ENCODE data around the gene CRTAC1. TPM values are rescaled to one million over a fixed set of nuclear protein-coding genes. Genes with fewer than 3 reads are reported as not detected.

Gene CRTAC1, protein sequence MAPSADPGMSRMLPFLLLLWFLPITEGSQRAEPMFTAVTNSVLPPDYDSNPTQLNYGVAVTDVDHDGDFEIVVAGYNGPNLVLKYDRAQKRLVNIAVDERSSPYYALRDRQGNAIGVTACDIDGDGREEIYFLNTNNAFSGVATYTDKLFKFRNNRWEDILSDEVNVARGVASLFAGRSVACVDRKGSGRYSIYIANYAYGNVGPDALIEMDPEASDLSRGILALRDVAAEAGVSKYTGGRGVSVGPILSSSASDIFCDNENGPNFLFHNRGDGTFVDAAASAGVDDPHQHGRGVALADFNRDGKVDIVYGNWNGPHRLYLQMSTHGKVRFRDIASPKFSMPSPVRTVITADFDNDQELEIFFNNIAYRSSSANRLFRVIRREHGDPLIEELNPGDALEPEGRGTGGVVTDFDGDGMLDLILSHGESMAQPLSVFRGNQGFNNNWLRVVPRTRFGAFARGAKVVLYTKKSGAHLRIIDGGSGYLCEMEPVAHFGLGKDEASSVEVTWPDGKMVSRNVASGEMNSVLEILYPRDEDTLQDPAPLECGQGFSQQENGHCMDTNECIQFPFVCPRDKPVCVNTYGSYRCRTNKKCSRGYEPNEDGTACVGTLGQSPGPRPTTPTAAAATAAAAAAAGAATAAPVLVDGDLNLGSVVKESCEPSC
- total RNA-seq: 1.3 and 3.4 TPM in 2 replicates

DNA sequence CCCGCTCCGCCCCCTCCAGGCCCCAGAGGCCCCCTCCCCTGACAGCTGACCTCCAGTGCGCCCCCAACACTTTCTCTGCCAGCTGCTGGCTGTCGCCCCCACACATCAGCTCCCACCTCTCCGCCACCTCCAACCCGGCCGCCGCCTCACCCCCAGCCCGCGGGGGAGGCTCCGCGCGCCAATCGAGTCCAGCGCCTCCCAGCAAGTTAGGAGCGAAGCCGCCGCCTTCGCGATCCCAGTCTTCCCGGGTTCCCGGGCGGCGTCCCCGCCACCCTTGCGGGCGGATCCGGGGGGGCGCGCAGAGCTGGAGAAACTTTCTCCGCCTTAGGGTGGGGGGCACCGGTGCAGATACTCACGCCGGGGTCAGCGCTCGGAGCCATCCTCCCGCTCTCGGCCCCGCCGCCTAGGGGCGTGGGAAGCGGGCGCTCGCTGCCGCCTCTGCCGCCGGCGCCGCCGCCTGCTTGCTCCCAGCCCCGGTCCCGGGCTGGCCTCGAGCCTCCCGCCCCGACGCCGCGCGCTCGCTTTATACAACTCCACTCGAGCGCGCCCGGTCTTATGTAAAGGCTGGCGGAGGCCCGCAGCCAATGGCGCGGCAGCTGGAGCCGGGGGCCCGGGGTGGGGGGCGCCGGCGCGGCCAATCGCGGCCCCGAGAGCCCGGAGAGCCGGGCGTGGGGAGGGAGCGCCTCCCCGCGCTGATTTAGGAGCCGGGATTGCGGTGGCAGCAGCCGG, at the start of gene CRTAC1:
Gene CRTAC1, minus strand, starts transcription at position 529 of the 729 bp plus-strand sequence. Its CDS starts 149 bp downstream, at position 380.

DNA sequence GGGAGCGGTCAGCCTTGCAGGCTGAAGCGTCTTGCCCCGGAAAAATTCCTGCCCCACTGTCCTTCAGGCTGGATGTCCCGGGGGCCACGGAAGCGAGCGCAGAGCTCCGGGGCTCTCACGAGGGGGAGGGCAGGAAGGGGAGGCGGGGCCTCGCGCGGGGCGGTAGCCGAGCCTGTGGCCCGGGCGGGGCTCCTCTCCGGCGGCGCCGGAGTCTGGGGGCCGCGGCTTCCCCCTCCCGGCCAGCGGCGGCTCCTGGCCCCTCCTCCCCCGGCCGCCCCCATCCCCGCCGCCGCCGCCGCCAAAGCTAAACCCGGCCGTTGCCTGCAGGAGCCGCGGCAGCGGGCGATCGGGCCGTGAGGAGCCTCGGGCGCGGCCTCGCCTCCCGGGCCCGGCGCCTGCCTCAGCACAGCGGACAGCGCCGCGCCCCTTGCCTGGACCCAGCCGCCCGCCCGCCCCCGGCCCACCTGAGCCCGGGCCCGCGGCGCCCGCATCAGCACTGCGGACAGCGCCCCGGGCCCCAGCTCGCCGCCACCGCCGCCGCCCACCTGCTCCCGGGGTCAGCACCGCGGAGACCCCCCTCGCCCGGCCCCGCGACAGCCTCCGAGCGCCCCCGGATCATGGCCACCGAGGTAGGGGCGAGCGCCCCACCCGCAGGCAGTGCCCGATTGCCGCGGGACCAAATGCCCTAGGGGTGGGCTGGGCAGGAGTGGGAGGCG, 180.6 kb downstream of the CRTAC1 start, which contains the start of gene GOLGA7B:
Gene GOLGA7B, plus strand, starts transcription at position 157 of the 716 bp plus-strand sequence. Its CDS starts 461 bp downstream, at position 618.

Small RNA genes lying within 50 kb of the gene (small RNA-seq; reads per million reads assigned to genes)
- not detected for gene AL355301.1

Other genes starting within 250 kb of the CRTAC1 start
- not detected in 2 replicates for gene GOLGA7B, start 180.8 kb downstream of the CRTAC1 start, total RNA-seq
- gene R3HCC1L, start 104.0 kb upstream of the CRTAC1 start, total RNA-seq: 11.4 and 13.1 TPM in 2 replicates
- gene LOXL4, start 237.6 kb upstream of the CRTAC1 start, total RNA-seq: 0.38 and 1.3 TPM in 2 replicates